Superior temporal gyrus (tissue), 1 donor: ENCODE measurements around the gene USP40.
A peak's percentile ranks its signal among the peaks of the same experiment; 100 is the strongest.

Source experiments
- DNase-seq: peaks from one replicate; pipeline ENCODE4 v3.0.0-alpha.2; 2016; ENCODE audit errors: extremely low spot score

USP40 gene

GRCh38 chr2:233474308-233475160 lies 92.0 kb downstream of the USP40 start:
- DNase-seq = no peak

GRCh38 chr2:233473878-233474277 lies 92.7 kb downstream of the USP40 start:
- no peak for DNase-seq

GRCh38 chr2:233473386-233473791 lies 93.2 kb downstream of the USP40 start:
- DNase-seq = no peak

- no peak for DNase-seq
These were observed 95.1 kb downstream of the USP40 start for GRCh38 chr2:233471291-233472035.

- no peak for DNase-seq
These were observed 95.7 kb downstream of the USP40 start for GRCh38 chr2:233470839-233471238.

GRCh38 chr2:233470011-233470687 lies 96.4 kb downstream of the USP40 start:
- peak; percentile 90 for DNase-seq

- DNase-seq = no peak
These were observed 97.1 kb downstream of the USP40 start for GRCh38 chr2:233469261-233470010.

- no peak for DNase-seq
These were observed 97.9 kb downstream of the USP40 start for GRCh38 chr2:233468741-233469110.

- DNase-seq = no peak
These were observed 98.4 kb downstream of the USP40 start for GRCh38 chr2:233468047-233468740.

- DNase-seq = peak; percentile 80
These were observed 99.5 kb downstream of the USP40 start for GRCh38 chr2:233466991-233467603.

- no peak for DNase-seq
These were observed 101.9 kb downstream of the USP40 start for GRCh38 chr2:233464531-233465240.

GRCh38 chr2:233464056-233464455 lies 102.5 kb downstream of the USP40 start:
- DNase-seq = no peak

GRCh38 chr2:233463586-233463985 lies 103.0 kb downstream of the USP40 start:
- DNase-seq = no peak

GRCh38 chr2:233462826-233463470 lies 103.6 kb downstream of the USP40 start:
- DNase-seq = no peak

- no peak for DNase-seq
These were observed 104.3 kb downstream of the USP40 start for GRCh38 chr2:233462202-233462785.

GRCh38 chr2:233461481-233461891 lies 105.1 kb downstream of the USP40 start:
- no peak for DNase-seq

GRCh38 chr2:233460726-233461441 lies 105.7 kb downstream of the USP40 start:
- DNase-seq = no peak

- no peak for DNase-seq
These were observed 107.2 kb downstream of the USP40 start for GRCh38 chr2:233459426-233459825.
